Measurements from ENCODE around the gene SCAMP1.

Gene SCAMP1

GRCh38 chr5:78518365-78519197 lies 158.2 kb downstream of the SCAMP1 start:
- no peak for TF ChIP-seq CTCF (conservative IDR thresholded peaks at IDR 0.05)
- no peak overlapping the region for H3K27ac ChIP-seq

GRCh38 chr5:78519198-78519941 lies 159.0 kb downstream of the SCAMP1 start:
- no peak overlapping the region for H3K27ac ChIP-seq
- no peak for TF ChIP-seq CTCF (conservative IDR thresholded peaks at IDR 0.05)

GRCh38 chr5:78521455-78521854 lies 161.0 kb downstream of the SCAMP1 start:
- no peak for TF ChIP-seq CTCF (conservative IDR thresholded peaks at IDR 0.05)
- no peak overlapping the region for H3K27ac ChIP-seq

- TF ChIP-seq CTCF (conservative IDR thresholded peaks at IDR 0.05) = no peak
- no peak overlapping the region for H3K27ac ChIP-seq
Measured at GRCh38 chr5:78522476-78523260, 162.3 kb downstream of the SCAMP1 start.

- no peak for TF ChIP-seq CTCF (conservative IDR thresholded peaks at IDR 0.05)
- no peak overlapping the region for H3K27ac ChIP-seq
Measured at GRCh38 chr5:78523314-78524193, 163.1 kb downstream of the SCAMP1 start.

- TF ChIP-seq CTCF (conservative IDR thresholded peaks at IDR 0.05) = no peak
- no peak overlapping the region for H3K27ac ChIP-seq
Measured at GRCh38 chr5:78526049-78526525, 165.7 kb downstream of the SCAMP1 start.
